ENCODE results near the gene NIPAL4.

The NIPAL4 gene

GRCh38 chr5:157486221-157486681 is 26.2 kb downstream of the NIPAL4 start:
- DNase-seq: no peak

GRCh38 chr5:157486861-157487260 is 26.8 kb downstream of the NIPAL4 start:
- no peak for DNase-seq

- DNase-seq: no peak
Observed at GRCh38 chr5:157487358-157487757, 27.3 kb downstream of the NIPAL4 start.

- DNase-seq: no peak
Observed at GRCh38 chr5:157491471-157491995, 31.5 kb downstream of the NIPAL4 start.

GRCh38 chr5:157492886-157493285 is 32.9 kb downstream of the NIPAL4 start:
- DNase-seq: no peak

GRCh38 chr5:157494178-157494832 is 34.3 kb downstream of the NIPAL4 start:
- DNase-seq: no peak

GRCh38 chr5:157496864-157497263 is 36.9 kb downstream of the NIPAL4 start:
- no peak for DNase-seq

- DNase-seq: no peak
Observed at GRCh38 chr5:157497875-157498611, 38.0 kb downstream of the NIPAL4 start.

GRCh38 chr5:157502143-157502647 is 42.2 kb downstream of the NIPAL4 start:
- DNase-seq: no peak

- no peak for DNase-seq
Observed at GRCh38 chr5:157504053-157504452, 44.0 kb downstream of the NIPAL4 start.

GRCh38 chr5:157505496-157505895 is 45.5 kb downstream of the NIPAL4 start:
- no peak for DNase-seq

GRCh38 chr5:157506066-157506590 is 46.1 kb downstream of the NIPAL4 start:
- DNase-seq: no peak

GRCh38 chr5:157506981-157507780 is 47.2 kb downstream of the NIPAL4 start:
- no peak for DNase-seq

GRCh38 chr5:157509093-157509492 is 49.1 kb downstream of the NIPAL4 start:
- no peak for DNase-seq

GRCh38 chr5:157509587-157509986 is 49.6 kb downstream of the NIPAL4 start:
- no peak for DNase-seq

GRCh38 chr5:157510682-157511081 is 50.7 kb downstream of the NIPAL4 start:
- no peak for DNase-seq

GRCh38 chr5:157511651-157512644 is 51.9 kb downstream of the NIPAL4 start:
- peak; percentile 98 for DNase-seq

GRCh38 chr5:157513182-157513581 is 53.2 kb downstream of the NIPAL4 start:
- DNase-seq: no peak

GRCh38 chr5:157514974-157515373 is 55.0 kb downstream of the NIPAL4 start:
- no peak for DNase-seq

- DNase-seq: peak; percentile 90
Observed at GRCh38 chr5:157516006-157516405, 56.0 kb downstream of the NIPAL4 start.

- peak; percentile 91 for DNase-seq
Observed at GRCh38 chr5:157516626-157517325, 56.8 kb downstream of the NIPAL4 start.

Data from fibroblast of skin of scalp (primary cell).